ENCODE measurements around the gene VAV2. TPM values are rescaled to one million over a fixed set of nuclear protein-coding genes. Genes with fewer than 3 reads are reported as not detected.

VAV2 gene
- polyA plus RNA-seq, 1 donor, result 48.4 TPM

- no CpG with 5 or more reads among the region's 25 CpGs for WGBS (ENCODE audit: insufficient coverage, low lambda C conversion rate)
- Histone ChIP-seq H3K9me3 (ENCODE audit: control insufficient read depth, low read depth, low read length) (no peaks in the 10 kb centered on the region), H3K4me3 (ENCODE audit: low read length) (no peak overlapping the region), H3K27me3 (ENCODE audit: control insufficient read depth, insufficient read depth, low read length) (no peaks in the 10 kb centered on the region), H3K4me1 (ENCODE audit: control insufficient read depth, insufficient read depth, low read length) (peaks cover 4% of the 10 kb centered on the region), H3K27ac (ENCODE audit: low read length) (peak overlapping the region; percentile 38), H3K36me3 (ENCODE audit: control insufficient read depth, insufficient read depth, low read length) (peaks cover 18% of the 10 kb centered on the region)
- no peak for DNase-seq
These were observed 41.5 kb downstream of the VAV2 start for GRCh38 chr9:133950629-133951111.

- WGBS (ENCODE audit: insufficient coverage, low lambda C conversion rate), result no CpG with 5 or more reads among the region's 13 CpGs
- H3K4me1 ChIP-seq (ENCODE audit: control insufficient read depth, insufficient read depth, low read length), result peaks cover 4% of the 10 kb centered on the region
- H3K36me3 ChIP-seq (ENCODE audit: control insufficient read depth, insufficient read depth, low read length), result peaks cover 19% of the 10 kb centered on the region
- H3K4me3 ChIP-seq (ENCODE audit: low read length), result no peak overlapping the region
- DNase-seq, result no peak
- H3K27ac ChIP-seq (ENCODE audit: low read length), result no peak overlapping the region
- no peaks in the 10 kb centered on the region for H3K27me3 ChIP-seq (ENCODE audit: control insufficient read depth, insufficient read depth, low read length)
- H3K9me3 ChIP-seq (ENCODE audit: control insufficient read depth, low read depth, low read length), result no peaks in the 10 kb centered on the region
These were observed 41.9 kb downstream of the VAV2 start for GRCh38 chr9:133950192-133950591.

GRCh38 chr9:133949486-133950061, 42.5 kb downstream of the VAV2 start:
- WGBS (ENCODE audit: insufficient coverage, low lambda C conversion rate), result no CpG with 5 or more reads among the region's 14 CpGs
- no peak for DNase-seq
- Histone ChIP-seq H3K27ac (ENCODE audit: low read length) (no peak overlapping the region), H3K36me3 (ENCODE audit: control insufficient read depth, insufficient read depth, low read length) (peaks cover 23% of the 10 kb centered on the region), H3K4me3 (ENCODE audit: low read length) (no peak overlapping the region), H3K27me3 (ENCODE audit: control insufficient read depth, insufficient read depth, low read length) (no peaks in the 10 kb centered on the region), H3K9me3 (ENCODE audit: control insufficient read depth, low read depth, low read length) (no peaks in the 10 kb centered on the region), H3K4me1 (ENCODE audit: control insufficient read depth, insufficient read depth, low read length) (no peaks in the 10 kb centered on the region)

- Histone ChIP-seq H3K4me3 (ENCODE audit: low read length) (no peak overlapping the region), H3K27ac (ENCODE audit: low read length) (no peak overlapping the region), H3K4me1 (ENCODE audit: control insufficient read depth, insufficient read depth, low read length) (no peaks in the 10 kb centered on the region), H3K36me3 (ENCODE audit: control insufficient read depth, insufficient read depth, low read length) (peaks cover 25% of the 10 kb centered on the region), H3K9me3 (ENCODE audit: control insufficient read depth, low read depth, low read length) (no peaks in the 10 kb centered on the region), H3K27me3 (ENCODE audit: control insufficient read depth, insufficient read depth, low read length) (no peaks in the 10 kb centered on the region)
- DNase-seq, result no peak
- WGBS (ENCODE audit: insufficient coverage, low lambda C conversion rate), result 100% methylated on average over 3 of the region's 31 CpGs
These were observed 43.3 kb downstream of the VAV2 start for GRCh38 chr9:133948561-133949485.

- Histone ChIP-seq H3K36me3 (ENCODE audit: control insufficient read depth, insufficient read depth, low read length) (peaks cover 25% of the 10 kb centered on the region), H3K4me1 (ENCODE audit: control insufficient read depth, insufficient read depth, low read length) (no peaks in the 10 kb centered on the region), H3K9me3 (ENCODE audit: control insufficient read depth, low read depth, low read length) (no peaks in the 10 kb centered on the region), H3K27ac (ENCODE audit: low read length) (no peak overlapping the region), H3K4me3 (ENCODE audit: low read length) (no peak overlapping the region), H3K27me3 (ENCODE audit: control insufficient read depth, insufficient read depth, low read length) (no peaks in the 10 kb centered on the region)
- WGBS (ENCODE audit: insufficient coverage, low lambda C conversion rate), result no CpG with 5 or more reads among the region's 16 CpGs
- DNase-seq, result no peak
These were observed 44.0 kb downstream of the VAV2 start for GRCh38 chr9:133948131-133948530.

GRCh38 chr9:133946840-133947486, 45.2 kb downstream of the VAV2 start:
- H3K27me3 ChIP-seq (ENCODE audit: control insufficient read depth, insufficient read depth, low read length), result no peaks in the 10 kb centered on the region
- no peak overlapping the region for H3K4me3 ChIP-seq (ENCODE audit: low read length)
- DNase-seq, result no peak
- WGBS (ENCODE audit: insufficient coverage, low lambda C conversion rate), result 90% methylated on average over 2 of the region's 18 CpGs
- H3K36me3 ChIP-seq (ENCODE audit: control insufficient read depth, insufficient read depth, low read length), result peaks cover 25% of the 10 kb centered on the region
- no peaks in the 10 kb centered on the region for H3K4me1 ChIP-seq (ENCODE audit: control insufficient read depth, insufficient read depth, low read length)
- no peaks in the 10 kb centered on the region for H3K9me3 ChIP-seq (ENCODE audit: control insufficient read depth, low read depth, low read length)
- H3K27ac ChIP-seq (ENCODE audit: low read length), result no peak overlapping the region

GRCh38 chr9:133945977-133946753, 46.0 kb downstream of the VAV2 start:
- Histone ChIP-seq H3K4me1 (ENCODE audit: control insufficient read depth, insufficient read depth, low read length) (no peaks in the 10 kb centered on the region), H3K27ac (ENCODE audit: low read length) (no peak overlapping the region), H3K36me3 (ENCODE audit: control insufficient read depth, insufficient read depth, low read length) (peaks cover 22% of the 10 kb centered on the region), H3K27me3 (ENCODE audit: control insufficient read depth, insufficient read depth, low read length) (no peaks in the 10 kb centered on the region), H3K4me3 (ENCODE audit: low read length) (no peak overlapping the region), H3K9me3 (ENCODE audit: control insufficient read depth, low read depth, low read length) (no peaks in the 10 kb centered on the region)
- no peak for DNase-seq
- no CpG with 5 or more reads among the region's 14 CpGs for WGBS (ENCODE audit: insufficient coverage, low lambda C conversion rate)

GRCh38 chr9:133945314-133945975, 46.7 kb downstream of the VAV2 start:
- Histone ChIP-seq H3K27me3 (ENCODE audit: control insufficient read depth, insufficient read depth, low read length) (no peaks in the 10 kb centered on the region), H3K9me3 (ENCODE audit: control insufficient read depth, low read depth, low read length) (no peaks in the 10 kb centered on the region), H3K27ac (ENCODE audit: low read length) (no peak overlapping the region), H3K4me1 (ENCODE audit: control insufficient read depth, insufficient read depth, low read length) (no peaks in the 10 kb centered on the region), H3K36me3 (ENCODE audit: control insufficient read depth, insufficient read depth, low read length) (peaks cover 20% of the 10 kb centered on the region), H3K4me3 (ENCODE audit: low read length) (no peak overlapping the region)
- no peak for DNase-seq
- WGBS (ENCODE audit: insufficient coverage, low lambda C conversion rate), result no CpG with 5 or more reads among the region's 13 CpGs

- no peak overlapping the region for H3K4me3 ChIP-seq (ENCODE audit: low read length)
- DNase-seq, result no peak
- WGBS (ENCODE audit: insufficient coverage, low lambda C conversion rate), result no CpG with 5 or more reads among the region's 14 CpGs
- no peaks in the 10 kb centered on the region for H3K9me3 ChIP-seq (ENCODE audit: control insufficient read depth, low read depth, low read length)
- no peak overlapping the region for H3K27ac ChIP-seq (ENCODE audit: low read length)
- no peaks in the 10 kb centered on the region for H3K4me1 ChIP-seq (ENCODE audit: control insufficient read depth, insufficient read depth, low read length)
- H3K27me3 ChIP-seq (ENCODE audit: control insufficient read depth, insufficient read depth, low read length), result no peaks in the 10 kb centered on the region
- H3K36me3 ChIP-seq (ENCODE audit: control insufficient read depth, insufficient read depth, low read length), result peaks cover 20% of the 10 kb centered on the region
These were observed 47.4 kb downstream of the VAV2 start for GRCh38 chr9:133944746-133945135.
